GM12801 (cell line): Measurements from ENCODE around the gene EID1.

ENCODE experiments used
- TF ChIP-seq, protein P1 (sequence below): IDR thresholded peaks from one replicate; pipeline ENCODE4 v1.5.1; 2011; ENCODE audit warnings: control low read depth; ENCODE audit not compliant: insufficient read length; ENCODE audit errors: extremely low read depth

Gene EID1

DNA sequence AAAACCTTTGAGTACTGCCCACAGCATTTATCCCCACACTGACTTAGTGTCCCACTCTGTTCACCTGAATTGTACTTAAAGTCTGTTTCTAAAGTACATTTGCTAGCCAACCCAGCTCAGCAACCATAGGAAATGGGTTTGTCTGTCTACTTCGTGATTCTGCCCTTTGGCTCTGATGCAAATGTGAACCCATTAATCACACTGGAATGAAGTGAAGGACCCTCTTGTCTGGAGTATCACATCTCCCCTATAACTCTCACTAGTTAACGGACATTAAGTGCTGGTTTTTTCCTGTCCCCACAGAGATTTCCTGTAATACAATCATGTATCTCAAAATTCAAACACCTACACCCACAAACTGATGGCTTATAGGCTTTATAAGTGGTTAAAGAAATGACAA is 20.5 kb downstream of the EID1 start:
- TF ChIP-seq, protein P1, sequence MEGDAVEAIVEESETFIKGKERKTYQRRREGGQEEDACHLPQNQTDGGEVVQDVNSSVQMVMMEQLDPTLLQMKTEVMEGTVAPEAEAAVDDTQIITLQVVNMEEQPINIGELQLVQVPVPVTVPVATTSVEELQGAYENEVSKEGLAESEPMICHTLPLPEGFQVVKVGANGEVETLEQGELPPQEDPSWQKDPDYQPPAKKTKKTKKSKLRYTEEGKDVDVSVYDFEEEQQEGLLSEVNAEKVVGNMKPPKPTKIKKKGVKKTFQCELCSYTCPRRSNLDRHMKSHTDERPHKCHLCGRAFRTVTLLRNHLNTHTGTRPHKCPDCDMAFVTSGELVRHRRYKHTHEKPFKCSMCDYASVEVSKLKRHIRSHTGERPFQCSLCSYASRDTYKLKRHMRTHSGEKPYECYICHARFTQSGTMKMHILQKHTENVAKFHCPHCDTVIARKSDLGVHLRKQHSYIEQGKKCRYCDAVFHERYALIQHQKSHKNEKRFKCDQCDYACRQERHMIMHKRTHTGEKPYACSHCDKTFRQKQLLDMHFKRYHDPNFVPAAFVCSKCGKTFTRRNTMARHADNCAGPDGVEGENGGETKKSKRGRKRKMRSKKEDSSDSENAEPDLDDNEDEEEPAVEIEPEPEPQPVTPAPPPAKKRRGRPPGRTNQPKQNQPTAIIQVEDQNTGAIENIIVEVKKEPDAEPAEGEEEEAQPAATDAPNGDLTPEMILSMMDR: no peak

DNA sequence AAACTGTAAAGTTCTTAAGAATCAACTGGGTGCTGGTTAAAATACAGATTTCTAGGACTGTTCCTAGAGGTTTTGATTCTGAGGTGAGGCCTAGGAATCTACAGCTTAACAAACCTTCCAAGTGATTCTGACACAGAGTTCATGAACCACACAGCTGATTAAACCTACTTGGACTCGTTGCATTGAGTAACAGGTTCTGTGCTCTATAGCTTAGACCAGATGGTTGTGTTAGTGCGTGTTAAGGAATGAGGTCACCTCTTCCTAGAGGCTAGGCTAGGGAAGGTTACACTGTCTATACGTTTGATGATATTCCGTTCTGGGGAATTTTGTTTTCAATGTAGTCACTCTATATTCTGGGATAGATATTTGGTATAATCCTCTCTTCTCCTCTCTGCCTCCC is 21.9 kb downstream of the EID1 start:
- TF ChIP-seq, protein P1: no peak

DNA sequence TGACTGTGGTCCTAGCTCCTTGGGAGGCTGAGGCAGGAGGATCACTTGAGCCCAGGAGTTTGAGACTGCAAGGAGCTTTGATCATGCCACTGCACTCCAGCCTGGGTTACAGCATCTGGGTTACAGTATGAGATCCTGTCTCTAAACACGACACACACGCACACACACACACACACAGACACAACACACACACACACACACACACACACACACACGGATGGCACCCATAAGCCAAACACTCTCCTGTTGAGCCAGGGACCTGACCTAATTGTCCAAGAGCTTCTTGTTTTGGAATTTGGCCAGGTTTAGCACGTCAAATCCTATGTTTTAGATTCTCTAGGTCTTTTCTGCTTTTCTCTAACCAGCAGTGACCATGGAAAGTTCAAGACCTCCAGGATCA is 26.8 kb downstream of the EID1 start:
- TF ChIP-seq, protein P1: no peak

DNA sequence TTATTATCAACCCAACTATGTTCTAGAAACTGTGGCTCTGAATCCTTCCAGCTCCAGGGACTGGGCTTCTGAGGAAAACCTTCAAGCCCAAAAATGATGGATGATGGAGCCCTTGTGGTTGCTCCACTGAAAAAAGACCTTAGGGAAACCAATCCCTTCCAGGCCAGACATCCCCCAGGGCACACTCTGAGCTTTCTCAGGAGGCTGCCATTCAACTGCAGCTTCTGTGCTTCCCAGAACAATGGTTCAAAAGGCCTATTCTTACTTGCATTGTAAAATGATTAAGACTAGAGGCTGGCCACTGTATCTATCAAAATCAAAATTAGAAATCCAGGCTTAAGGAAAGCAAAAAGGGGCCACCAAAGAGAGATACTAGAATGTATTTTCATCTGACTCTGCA is 27.3 kb downstream of the EID1 start:
- TF ChIP-seq, protein P1: no peak

DNA sequence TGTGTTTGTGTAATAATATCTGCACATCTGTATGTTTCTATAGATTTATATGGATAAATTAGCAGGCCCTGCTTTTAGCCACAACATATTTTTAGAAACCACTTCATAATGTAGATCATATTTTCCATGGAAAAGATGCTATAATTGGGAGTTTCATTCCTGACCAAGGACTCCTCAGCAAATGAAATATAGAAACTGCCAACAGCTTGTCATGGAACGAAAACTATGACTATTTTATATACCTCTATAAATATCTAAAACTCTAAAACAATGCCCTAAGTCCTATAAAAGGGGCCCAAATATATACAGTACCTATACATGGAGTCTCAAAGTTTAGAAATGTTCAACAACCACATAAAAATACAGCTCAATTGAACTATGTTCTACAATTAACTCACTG is 27.9 kb downstream of the EID1 start:
- TF ChIP-seq, protein P1: no peak

DNA sequence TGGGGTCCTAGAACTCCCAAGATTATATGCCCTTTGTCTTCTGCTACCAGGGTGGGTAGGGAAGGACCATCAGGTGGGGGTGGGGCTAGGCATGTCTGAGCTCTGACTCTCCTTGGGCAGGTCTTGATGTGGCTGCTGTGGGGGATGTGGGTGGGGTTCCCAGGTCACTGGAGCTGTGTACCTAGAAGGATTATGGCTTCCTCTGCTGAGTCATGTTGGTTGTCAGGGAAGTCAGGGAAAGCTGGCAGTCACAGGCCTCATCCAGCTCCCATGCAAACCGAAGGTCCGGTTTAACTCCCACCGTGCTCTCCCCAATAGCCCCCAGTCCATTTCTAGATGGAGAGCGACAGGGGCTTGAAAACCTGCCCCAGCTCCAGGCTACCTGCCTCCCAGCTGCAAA is 35.2 kb downstream of the EID1 start:
- TF ChIP-seq, protein P1: no peak

DNA sequence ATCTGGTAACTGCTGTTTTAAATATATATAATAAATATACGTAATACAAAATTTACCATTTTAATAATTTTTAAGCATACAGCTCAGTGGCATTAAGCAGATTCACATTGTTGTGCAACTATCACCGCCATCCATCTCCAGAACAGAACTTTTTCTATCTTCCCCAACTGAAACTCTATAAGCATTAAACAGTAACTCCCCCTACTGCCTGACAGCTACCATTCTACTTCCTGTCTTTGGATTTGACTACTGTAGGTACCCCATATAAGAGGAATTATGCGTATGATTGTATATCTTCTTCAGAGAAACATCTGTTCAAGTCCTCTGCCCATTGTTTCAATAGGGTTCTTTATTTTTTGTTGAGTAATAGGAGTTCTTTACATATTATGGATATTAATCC is 36.8 kb downstream of the EID1 start:
- TF ChIP-seq, protein P1: no peak

DNA sequence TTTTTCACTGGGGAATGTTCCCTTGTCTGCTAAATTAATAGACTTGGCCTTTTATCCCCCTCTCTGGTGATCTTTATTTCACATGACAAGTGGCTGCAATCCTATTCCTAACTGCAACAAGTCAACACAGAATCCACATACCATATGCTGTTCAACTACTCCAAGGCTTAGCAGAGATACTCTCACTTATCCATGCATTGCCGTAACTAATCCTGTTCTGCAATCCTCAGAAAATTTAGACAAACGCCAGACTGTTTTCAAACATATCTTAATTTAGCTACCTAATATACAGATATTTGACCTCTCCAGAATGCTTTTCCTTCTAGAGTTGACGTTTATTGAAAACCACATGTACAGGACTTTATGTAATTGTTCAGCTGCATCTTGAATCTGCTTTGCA is 37.9 kb downstream of the EID1 start:
- TF ChIP-seq, protein P1: no peak
